Uterus (tissue), 2 donors: ENCODE data around the gene TOB1.

Experiments used
- POLR2A ChIP-seq, 2 donors: fragments of 450-650 bp; IDR thresholded peaks; one replicate each; pipeline ENCODE4 v1.6.1; 2016; ENCODE audit warnings: antibody characterized with exemption in 2 of 2, mild to moderate bottlenecking in 1 of 2, moderate library complexity in 1 of 2
- TF ChIP-seq, protein P1 (sequence below), 4 experiments: fragments of 200-600 bp in 2 of 4; fragments of 450-650 bp in 2 of 4; sonication (generic) in 2 of 4; IDR thresholded peaks; one replicate each; pipeline ENCODE4 v1.5.1; 2016 to 2019; ENCODE audit warnings: antibody characterized with exemption in 4 of 4, mild to moderate bottlenecking in 2 of 4, moderate library complexity in 1 of 4

GRCh38 chr17:50875074-50875473 lies 8.9 kb upstream of the TOB1 start:
- TF ChIP-seq, protein P1, sequence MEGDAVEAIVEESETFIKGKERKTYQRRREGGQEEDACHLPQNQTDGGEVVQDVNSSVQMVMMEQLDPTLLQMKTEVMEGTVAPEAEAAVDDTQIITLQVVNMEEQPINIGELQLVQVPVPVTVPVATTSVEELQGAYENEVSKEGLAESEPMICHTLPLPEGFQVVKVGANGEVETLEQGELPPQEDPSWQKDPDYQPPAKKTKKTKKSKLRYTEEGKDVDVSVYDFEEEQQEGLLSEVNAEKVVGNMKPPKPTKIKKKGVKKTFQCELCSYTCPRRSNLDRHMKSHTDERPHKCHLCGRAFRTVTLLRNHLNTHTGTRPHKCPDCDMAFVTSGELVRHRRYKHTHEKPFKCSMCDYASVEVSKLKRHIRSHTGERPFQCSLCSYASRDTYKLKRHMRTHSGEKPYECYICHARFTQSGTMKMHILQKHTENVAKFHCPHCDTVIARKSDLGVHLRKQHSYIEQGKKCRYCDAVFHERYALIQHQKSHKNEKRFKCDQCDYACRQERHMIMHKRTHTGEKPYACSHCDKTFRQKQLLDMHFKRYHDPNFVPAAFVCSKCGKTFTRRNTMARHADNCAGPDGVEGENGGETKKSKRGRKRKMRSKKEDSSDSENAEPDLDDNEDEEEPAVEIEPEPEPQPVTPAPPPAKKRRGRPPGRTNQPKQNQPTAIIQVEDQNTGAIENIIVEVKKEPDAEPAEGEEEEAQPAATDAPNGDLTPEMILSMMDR (IDR thresholded peaks at IDR 0.05) = no peak
- no peak for TF ChIP-seq POLR2A (IDR thresholded peaks at IDR 0.05)
